GM21528 (cell line): Measurements from ENCODE around the gene IDH3A.

Source experiments
- ATAC-seq: cut with Tn5 transposase; IDR thresholded peaks from one replicate; pipeline ENCODE4 v1.9.1; 2021; ENCODE audit warnings: mild to moderate bottlenecking, moderate library complexity; ENCODE audit not compliant: unreplicated experiment, low FRiP score

The IDH3A gene

GRCh38 chr15:78162038-78162437, 12.9 kb downstream of the IDH3A start:
- ATAC-seq, result no peak

DNA sequence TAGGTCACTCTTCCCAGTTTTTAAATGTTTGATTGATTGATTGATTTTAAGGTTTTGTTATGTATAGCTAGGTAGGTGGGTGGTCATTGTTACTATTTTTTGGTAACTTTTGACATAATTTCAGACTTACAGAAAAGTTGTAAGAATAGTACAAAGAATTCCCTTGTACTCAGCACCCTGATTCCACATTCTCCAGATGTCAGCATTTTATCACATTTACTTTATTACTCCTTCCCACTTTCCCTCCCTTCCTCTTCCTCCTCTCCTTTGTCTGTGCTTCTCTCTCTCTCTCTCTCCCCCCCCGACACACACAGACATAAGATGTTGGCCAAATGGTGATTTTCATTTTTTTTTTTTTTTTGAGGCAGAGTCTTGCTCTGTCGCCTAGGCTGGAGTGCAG, 14.8 kb downstream of the IDH3A start:
- no peak for ATAC-seq

DNA sequence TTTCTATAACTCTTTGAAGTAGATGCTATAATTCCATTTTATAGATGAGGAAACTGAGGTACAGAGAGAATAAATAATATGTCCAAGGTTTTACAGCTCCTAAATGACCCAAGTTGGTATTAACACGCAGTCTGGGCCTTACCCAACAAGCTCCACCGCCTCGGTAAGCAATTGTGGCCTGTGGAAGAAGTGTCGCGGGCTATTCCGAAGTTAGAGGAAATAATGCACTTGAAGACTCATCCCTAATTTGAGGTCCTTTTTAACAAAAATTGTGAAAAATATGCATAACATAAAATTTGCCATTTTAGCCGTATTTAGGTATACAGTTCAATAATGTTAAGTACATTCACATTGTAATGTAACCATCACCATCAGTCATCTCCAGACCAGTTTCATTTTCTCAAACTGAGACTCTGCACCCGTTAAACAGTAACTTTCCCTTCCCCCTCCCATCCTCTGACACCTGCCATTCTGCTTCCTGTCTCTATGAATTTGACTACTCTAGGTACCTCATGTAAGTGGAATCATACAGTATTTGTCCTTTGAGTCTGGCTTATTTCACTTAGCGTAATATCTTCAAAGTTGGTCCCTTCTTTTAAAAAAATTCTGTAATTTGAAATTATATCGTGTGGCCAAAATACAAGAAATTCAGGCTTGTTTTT, 18.2 kb downstream of the IDH3A start:
- peak; percentile 62 for ATAC-seq

DNA sequence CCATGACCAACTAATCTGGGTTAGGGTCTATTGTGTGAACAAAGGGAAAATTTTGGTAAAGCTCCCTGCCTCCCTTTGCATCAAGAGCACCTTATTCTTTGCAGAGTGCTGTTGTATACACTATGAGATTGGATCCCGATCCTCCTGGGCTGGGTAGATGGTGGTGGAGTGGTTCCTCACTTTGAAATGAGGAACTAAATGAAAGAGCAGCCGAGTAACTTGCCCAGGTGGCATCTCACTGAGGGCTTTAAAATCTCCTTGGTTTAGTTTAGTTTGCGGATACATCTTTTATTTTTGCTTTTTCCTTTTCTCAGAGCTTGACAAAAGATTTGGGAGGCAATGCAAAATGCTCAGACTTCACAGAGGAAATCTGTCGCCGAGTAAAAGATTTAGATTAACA, 19.4 kb downstream of the IDH3A start:
- no peak for ATAC-seq

DNA sequence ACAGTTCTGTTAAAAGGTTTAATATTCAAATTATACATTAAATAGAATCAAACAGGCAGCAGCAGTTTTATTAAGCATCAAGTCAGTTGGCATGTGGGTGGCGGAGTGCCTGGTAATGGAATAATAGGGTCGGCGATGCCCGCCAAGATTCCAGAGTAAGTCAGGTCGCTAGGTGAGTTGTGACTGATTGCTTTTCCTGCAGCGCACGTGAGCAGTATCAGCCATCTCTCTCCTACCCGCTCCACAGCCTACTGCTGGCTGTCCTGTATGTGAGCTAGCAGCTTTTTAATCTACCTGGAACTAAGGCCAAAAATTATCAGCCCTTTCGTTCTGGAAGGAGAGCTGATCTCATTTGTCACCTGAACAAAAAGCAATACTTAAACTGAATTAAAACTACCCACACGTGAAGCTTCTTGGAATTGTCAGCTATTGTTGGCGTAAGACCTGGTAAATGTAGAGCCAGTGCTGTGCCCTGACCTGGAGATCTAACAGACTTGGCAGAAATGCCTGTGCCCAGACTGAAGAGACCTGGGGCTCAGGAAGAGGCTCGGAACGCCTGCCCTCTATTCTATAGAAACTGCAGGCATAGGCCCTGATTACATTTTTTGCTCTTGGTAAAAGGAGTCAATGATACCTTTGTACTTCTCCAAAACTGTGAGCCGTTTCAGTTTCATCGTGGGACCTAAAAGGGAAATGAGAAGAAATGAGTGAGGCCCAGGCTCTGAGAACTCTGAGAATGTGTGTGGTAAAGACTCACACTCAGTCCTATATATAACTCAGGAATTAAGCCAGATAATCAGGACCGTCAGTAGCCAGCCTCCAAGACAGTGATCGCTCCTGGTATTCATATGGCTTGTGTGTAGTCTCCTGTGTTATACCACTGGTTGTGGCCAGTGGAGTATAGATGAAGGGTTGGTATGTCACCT, 21.9 kb downstream of the IDH3A start:
- ATAC-seq, result peak; percentile 63

DNA sequence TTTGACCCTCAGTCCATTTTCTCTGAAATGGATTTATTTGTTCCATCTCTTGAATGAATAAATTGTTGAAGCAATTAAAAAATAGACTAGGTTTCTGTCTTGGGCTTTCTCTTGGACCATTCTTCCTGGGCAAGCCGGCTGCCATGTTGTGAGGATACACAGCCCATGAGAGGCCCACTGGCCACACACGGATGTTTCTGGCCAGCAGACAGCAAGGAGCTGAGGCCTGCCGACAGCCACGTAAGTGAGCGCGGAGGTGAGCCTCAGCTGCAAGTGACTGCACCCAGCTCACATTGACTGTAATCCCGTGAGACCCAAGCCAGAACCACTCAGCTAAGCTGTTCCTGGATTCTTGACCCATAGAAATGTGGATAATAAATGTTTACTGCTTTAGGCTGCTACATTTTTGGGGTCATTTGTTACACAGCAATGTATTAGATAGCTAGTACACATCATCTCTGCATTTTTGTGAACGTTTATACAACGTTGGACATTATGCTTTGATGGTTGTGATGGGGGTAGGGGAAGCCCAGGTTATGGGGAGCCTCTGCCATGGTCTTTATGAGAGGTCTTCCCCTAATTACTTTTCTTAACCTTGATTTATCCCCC, 22.8 kb downstream of the IDH3A start:
- ATAC-seq, result no peak

- ATAC-seq, result no peak
Observed at GRCh38 chr15:78174401-78174800, 25.2 kb downstream of the IDH3A start.

DNA sequence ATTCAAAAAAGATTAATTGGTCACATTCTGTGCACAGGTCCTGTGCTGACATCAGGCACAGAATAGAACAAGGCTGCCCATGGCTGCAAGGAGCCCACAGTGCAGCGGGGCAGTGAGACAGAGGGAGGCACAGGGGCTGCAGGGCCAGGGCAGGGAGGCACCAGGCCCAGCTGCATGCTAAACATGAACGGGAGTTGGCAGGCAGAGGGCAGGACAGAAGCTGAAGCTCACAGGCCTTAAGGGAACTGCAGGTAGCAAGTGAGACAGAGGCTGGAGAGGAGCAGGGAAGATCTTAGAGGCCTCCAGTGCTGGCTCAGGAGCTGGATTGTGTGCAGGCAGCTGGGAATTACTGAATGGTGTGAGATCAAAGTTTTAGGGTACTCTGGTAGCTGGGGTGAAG, 26.2 kb downstream of the IDH3A start:
- ATAC-seq, result no peak

- no peak for ATAC-seq
Observed at GRCh38 chr15:78177447-78177873, 28.3 kb downstream of the IDH3A start.

DNA sequence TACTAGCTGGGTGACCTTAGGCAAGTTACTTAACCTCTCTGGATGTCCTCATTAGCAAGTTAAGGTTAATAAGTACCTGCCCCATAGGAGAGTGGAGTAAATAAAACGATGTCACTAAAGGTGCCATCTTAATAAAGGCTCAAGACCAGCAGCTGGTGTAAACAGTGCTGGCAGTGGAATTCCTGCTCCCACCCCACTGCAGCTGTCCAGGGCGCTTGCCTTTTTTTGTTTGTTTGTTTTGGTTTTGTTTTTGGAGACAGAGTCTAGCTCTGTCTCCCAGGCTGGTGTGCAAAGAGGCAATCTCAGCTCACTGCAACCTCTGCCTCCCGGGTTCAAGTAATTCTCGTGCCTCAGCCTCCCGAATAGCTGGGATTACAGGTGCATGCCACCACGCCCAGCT, 28.9 kb downstream of the IDH3A start:
- no peak for ATAC-seq

- no peak for ATAC-seq
Observed at GRCh38 chr15:78179286-78179840, 30.2 kb downstream of the IDH3A start.

DNA sequence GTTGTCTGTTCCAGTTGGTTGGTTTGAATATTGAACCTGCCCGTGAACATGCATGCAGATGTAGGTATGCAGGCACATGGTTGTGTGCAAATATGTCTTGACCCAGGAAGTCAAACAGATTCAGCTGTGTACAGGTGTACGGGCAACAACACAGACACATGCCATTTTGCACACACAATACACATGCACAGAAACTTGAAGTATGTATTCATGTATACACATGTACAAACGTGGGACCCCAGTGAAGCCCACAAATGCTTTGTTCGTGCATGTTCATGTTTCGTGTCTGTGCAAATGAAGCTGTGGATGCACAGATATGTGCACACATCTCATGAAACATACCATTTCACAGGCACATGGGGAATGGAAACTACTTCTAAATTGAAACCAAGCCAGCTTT, 30.7 kb downstream of the IDH3A start:
- ATAC-seq, result no peak

DNA sequence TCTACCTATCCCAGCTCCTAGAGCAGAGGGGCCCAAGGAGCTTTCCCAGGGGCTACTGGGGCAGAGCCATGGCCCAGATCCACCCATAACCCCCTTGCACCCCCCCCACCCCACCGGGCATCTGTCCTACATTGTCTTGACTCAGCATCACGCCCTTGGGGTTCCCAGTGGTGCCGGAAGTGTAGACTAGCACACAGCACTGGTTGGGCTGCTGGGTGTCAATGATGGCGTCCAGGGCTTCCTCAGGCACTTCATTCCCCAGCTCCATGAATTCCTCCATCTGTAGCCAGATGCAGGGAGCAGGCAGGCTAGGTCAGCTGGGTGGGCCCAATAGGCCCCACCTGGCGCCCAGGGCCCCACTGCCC, 33.2 kb downstream of the IDH3A start:
- no peak for ATAC-seq

- ATAC-seq, result no peak
Observed at GRCh38 chr15:78182821-78183220, 33.7 kb downstream of the IDH3A start.

DNA sequence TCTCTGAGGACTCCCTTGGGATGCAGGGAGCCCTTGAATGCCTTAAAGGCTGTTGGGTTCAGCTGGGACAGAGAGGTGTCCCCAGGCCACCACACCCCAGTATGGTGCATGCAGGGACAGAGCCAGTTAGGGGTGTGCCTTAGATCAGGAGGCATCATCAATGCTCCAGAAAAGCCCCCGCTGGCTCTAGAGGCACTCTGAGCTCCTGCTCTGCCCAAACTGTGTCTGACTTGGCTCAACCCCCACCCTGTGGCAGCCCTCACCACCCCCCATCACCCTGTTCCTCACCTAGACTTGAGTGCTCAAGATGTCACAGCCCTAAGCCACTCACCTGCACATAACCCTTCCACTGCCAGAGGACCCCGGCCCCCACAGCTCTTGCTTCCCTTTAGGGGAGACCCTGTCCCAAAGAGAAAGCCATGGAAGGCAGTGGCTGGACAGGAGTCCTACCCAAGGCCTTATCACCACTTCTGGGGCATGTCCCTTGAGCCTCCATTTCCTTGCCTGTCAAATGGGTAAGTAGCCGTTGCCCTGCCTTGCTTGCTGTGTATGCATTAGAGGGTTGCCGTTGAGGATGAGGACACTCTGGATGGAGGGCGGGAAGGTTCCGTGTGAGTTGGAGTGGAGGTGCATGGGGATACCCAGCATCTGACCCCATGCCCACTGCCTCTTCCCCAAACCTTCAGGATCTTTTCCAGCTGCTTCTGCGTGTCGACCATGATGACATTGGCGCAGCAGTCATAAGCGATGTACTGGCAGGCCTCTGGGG, 43.8 kb downstream of the IDH3A start:
- ATAC-seq, result no peak

DNA sequence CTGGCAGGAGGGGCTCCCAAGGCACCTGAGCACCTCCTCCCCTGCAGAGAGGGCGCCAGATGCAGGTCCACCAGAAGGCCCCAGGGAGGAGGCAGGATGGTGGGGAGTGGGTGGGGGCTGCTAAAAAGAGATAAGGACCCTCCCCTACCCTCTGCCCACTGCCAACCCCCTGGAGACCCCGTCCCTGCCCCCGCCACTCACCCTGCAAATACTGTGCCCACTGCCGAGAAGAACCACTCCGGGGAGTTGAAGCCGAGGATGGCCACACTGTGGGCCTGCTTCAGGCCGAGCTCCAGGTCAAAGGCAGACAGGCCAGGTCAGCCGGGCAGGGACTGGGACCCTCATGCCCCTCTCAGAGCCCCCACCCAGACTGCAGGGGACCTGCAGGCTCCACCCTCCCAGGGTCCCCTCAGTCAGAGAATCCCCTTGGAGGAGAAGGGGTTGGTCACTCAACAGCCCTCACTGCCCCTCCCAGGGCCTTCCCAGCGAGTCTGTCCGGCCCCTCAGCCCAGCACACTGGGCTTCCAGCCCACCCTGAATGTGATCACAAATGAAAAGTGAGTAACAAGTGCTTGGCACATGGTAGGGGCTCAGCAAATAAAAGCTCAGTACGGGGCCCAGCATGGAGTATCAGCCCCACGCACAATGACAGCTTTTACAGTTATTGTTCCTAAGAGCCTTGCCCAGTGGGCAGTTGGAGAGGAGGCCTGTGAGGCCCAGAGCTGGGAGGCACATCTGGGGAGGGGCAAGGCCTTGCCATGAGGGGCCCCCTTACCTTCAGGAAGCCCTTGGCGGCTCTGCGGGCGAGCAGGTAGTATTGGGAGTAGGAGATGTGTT, 44.8 kb downstream of the IDH3A start:
- ATAC-seq, result no peak

DNA sequence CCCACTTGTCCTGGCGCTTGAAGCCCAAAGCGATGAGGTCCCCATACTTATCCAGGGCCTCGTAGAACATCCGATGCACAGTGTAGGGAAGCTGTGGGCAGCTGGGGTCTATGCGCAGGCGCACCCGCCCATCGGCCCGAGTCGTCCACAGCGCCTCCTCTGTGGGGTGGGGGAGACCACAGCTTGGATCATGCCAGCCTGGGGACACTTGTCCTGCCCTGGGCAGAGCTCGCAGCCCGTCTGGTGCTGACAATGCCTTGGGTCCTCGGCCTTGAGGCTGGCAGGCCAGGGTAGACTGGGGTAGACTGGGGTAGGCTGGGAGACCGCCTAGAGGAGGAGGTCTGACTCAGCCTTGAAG, 45.4 kb downstream of the IDH3A start:
- no peak for ATAC-seq

GRCh38 chr15:78195735-78196201, 46.6 kb downstream of the IDH3A start:
- ATAC-seq, result no peak

GRCh38 chr15:78197632-78198031, 48.5 kb downstream of the IDH3A start:
- no peak for ATAC-seq
